H9 (cell line): ENCODE results near the gene TRPM3. TPM values are rescaled to one million over a fixed set of nuclear protein-coding genes. Genes with fewer than 3 reads are reported as not detected.
A peak's percentile ranks its signal among the peaks of the same experiment; 100 is the strongest.

Experiments used
- DNase-seq: peaks from one replicate; pipeline ENCODE4 v3.0.0-alpha.2; 2017
- H2AFZ ChIP-seq: one replicate; pipeline ENCODE4 v1.6.1; 2013; ENCODE audit warnings: mild to moderate bottlenecking, low read length, control low read depth, moderate library complexity
- H2AK5ac ChIP-seq: 2 replicates; pipeline ENCODE4 v1.6.1; 2013; ENCODE audit warnings: low read length, control low read depth, mixed read lengths; ENCODE audit not compliant: insufficient read length
- H2BK120ac ChIP-seq: one replicate; pipeline ENCODE4 v1.6.1; 2013; ENCODE audit warnings: low read depth, mild to moderate bottlenecking, low read length, control low read depth, inconsistent platforms; ENCODE audit not compliant: poor library complexity, severe bottlenecking
- H2BK12ac ChIP-seq: 2 replicates; pipeline ENCODE4 v1.6.1; 2013; ENCODE audit warnings: low read length, control low read depth, mixed read lengths, low read depth; ENCODE audit not compliant: insufficient read length
- H2BK15ac ChIP-seq: 2 replicates; pipeline ENCODE4 v1.6.1; 2013; ENCODE audit warnings: low read depth, low read length, control low read depth
- H2BK20ac ChIP-seq: one replicate; pipeline ENCODE4 v1.6.1; 2013; ENCODE audit warnings: low read depth, mild to moderate bottlenecking, low read length, control low read depth, inconsistent platforms; ENCODE audit not compliant: poor library complexity, severe bottlenecking
- H2BK5ac ChIP-seq: 2 replicates; pipeline ENCODE4 v1.6.1; 2013; ENCODE audit warnings: low read length, control low read depth, mixed read lengths; ENCODE audit not compliant: insufficient read length
- H3K14ac ChIP-seq: 2 replicates; pipeline ENCODE4 v1.6.1; 2013; ENCODE audit warnings: low read length, control low read depth; ENCODE audit not compliant: insufficient read depth
- H3K18ac ChIP-seq: 2 replicates; pipeline ENCODE4 v1.6.1; 2013; ENCODE audit warnings: low read depth, mild to moderate bottlenecking, mixed read lengths, low read length, control low read depth; ENCODE audit not compliant: insufficient read length
- H3K23ac ChIP-seq: 2 replicates; pipeline ENCODE4 v1.6.1; 2013; ENCODE audit warnings: low read length, control low read depth, mixed read lengths, low read depth; ENCODE audit not compliant: insufficient read length
- H3K23me2 ChIP-seq: 2 replicates; pipeline ENCODE4 v1.6.1; 2013; ENCODE audit warnings: low read depth, mild to moderate bottlenecking, mixed read lengths, low read length, control low read depth; ENCODE audit not compliant: insufficient read length, poor library complexity, severe bottlenecking
- H3K27ac ChIP-seq: 2 replicates; pipeline ENCODE4 v1.5.1; 2013; ENCODE audit warnings: low read length, control low read depth, mixed read lengths, low read depth; ENCODE audit not compliant: insufficient read length
- H3K27me3 ChIP-seq: 2 replicates; pipeline ENCODE4 v1.6.1; 2013; ENCODE audit warnings: low read length, control low read depth, inconsistent platforms; ENCODE audit not compliant: insufficient read depth
- H3K4ac ChIP-seq: 2 replicates; pipeline ENCODE4 v1.6.1; 2013; ENCODE audit warnings: low read depth, mild to moderate bottlenecking, control low read depth, inconsistent platforms, low read length, moderate library complexity
- H3K4me1 ChIP-seq: 2 replicates; pipeline ENCODE4 v1.6.1; 2013; ENCODE audit warnings: low read length, control low read depth, inconsistent platforms; ENCODE audit not compliant: insufficient read depth
- H3K4me2 ChIP-seq: 2 replicates; pipeline ENCODE4 v1.6.1; 2013; ENCODE audit warnings: low read length, control low read depth, mixed read lengths; ENCODE audit not compliant: insufficient read length, insufficient read depth
- H3K56ac ChIP-seq: 2 replicates; pipeline ENCODE4 v1.6.1; 2013; ENCODE audit warnings: low read depth, mild to moderate bottlenecking, mixed read lengths, low read length, control low read depth; ENCODE audit not compliant: insufficient read length
- H3K79me1 ChIP-seq: 2 replicates; pipeline ENCODE4 v1.6.1; 2013; ENCODE audit warnings: low read depth, mild to moderate bottlenecking, moderate library complexity, low read length, control low read depth, inconsistent platforms; ENCODE audit not compliant: insufficient read depth, poor library complexity, severe bottlenecking
- H3K79me2 ChIP-seq: 2 replicates; pipeline ENCODE4 v1.6.1; 2013; ENCODE audit warnings: low read length, control low read depth, inconsistent platforms; ENCODE audit not compliant: insufficient read depth
- H3K9ac ChIP-seq: 2 replicates; pipeline ENCODE4 v1.6.1; 2013; ENCODE audit warnings: low read length, control low read depth, mixed read lengths; ENCODE audit not compliant: insufficient read length; ENCODE audit errors: extremely low read depth
- H3K9me3 ChIP-seq: one replicate; pipeline ENCODE4 v1.6.1; 2013; ENCODE audit warnings: low read depth, low read length, inconsistent platforms; ENCODE audit not compliant: control insufficient read depth
- H3T11ph ChIP-seq: one replicate; pipeline ENCODE4 v1.6.1; 2013; ENCODE audit warnings: mild to moderate bottlenecking, low read length, control low read depth, inconsistent platforms
- H4K20me1 ChIP-seq: one replicate; pipeline ENCODE4 v1.6.1; 2013; ENCODE audit not compliant: control insufficient read depth, insufficient read length, insufficient read depth
- H4K5ac ChIP-seq: 2 replicates; pipeline ENCODE4 v1.6.1; 2013; ENCODE audit warnings: low read depth, mild to moderate bottlenecking, mixed read lengths, low read length, control low read depth; ENCODE audit not compliant: insufficient read length
- H4K8ac ChIP-seq: replicated peaks from 2 replicates; pipeline ENCODE4 v1.6.1; 2013; ENCODE audit warnings: low read length, control low read depth, mixed read lengths, low read depth; ENCODE audit not compliant: insufficient read length
- H4K91ac ChIP-seq: 2 replicates; pipeline ENCODE4 v1.6.1; 2013; ENCODE audit warnings: low read depth, mild to moderate bottlenecking, moderate library complexity, mixed read lengths, low read length, control low read depth; ENCODE audit not compliant: insufficient read length
- H3K27ac Mint-ChIP-seq, 3 experiments: 2 replicates in 2 of 3; 3 replicates in 1 of 3; pipeline ENCODE4 v1.8.0; 2020 to 2021; ENCODE audit warnings: mixed read lengths in 3 of 3, mild to moderate bottlenecking in 1 of 3, moderate library complexity in 1 of 3
- H3K27me3 Mint-ChIP-seq: 2 replicates; pipeline ENCODE4 v1.8.0; 2021; ENCODE audit warnings: low read depth, mild to moderate bottlenecking, moderate library complexity, mixed read lengths
- H3K36me3 Mint-ChIP-seq, 3 experiments: 2 replicates in 2 of 3; 3 replicates in 1 of 3; pipeline ENCODE4 v1.8.0; 2020 to 2021; ENCODE audit warnings: low read depth in 3 of 3, mixed read lengths in 3 of 3; ENCODE audit not compliant: insufficient read depth in 1 of 3
- H3K4me1 Mint-ChIP-seq, 2 experiments: 2 replicates each; pipeline ENCODE4 v1.8.0; 2020; ENCODE audit warnings: mixed read lengths in 2 of 2
- H3K4me3 Mint-ChIP-seq, 2 experiments: 2 replicates in 1 of 2; 3 replicates in 1 of 2; pipeline ENCODE4 v1.8.0; 2020 to 2021; ENCODE audit warnings: mild to moderate bottlenecking in 2 of 2, mixed read lengths in 2 of 2, moderate library complexity in 1 of 2
- H3K9me3 Mint-ChIP-seq, 2 experiments: 2 replicates in 1 of 2; 3 replicates in 1 of 2; pipeline ENCODE4 v1.8.0; 2020; ENCODE audit warnings: mild to moderate bottlenecking in 2 of 2, mixed read lengths in 2 of 2, moderate library complexity in 1 of 2
- WGBS: extraction: QIAGEN DNeasy Blood & Tissue Kit; methylation state at CpG from one replicate; pipeline ENCODE4 v1.1.7; 2013; ENCODE audit warnings: missing lambda C conversion rate, low lambda C conversion rate, mixed read lengths; ENCODE audit not compliant: insufficient read length; ENCODE audit errors: extremely low coverage; 5-methylcytosine and 5-hydroxymethylcytosine counted together
- total RNA-seq: library from RNA; stranded (reverse); gene quantifications from 2 replicates; pipeline ENCODE4 v1.2.1, GENCODE V29; 2021
- TF ChIP-seq, protein P1 (sequence below): fragments of 200-600 bp; sonication (generic); conservative IDR thresholded peaks from 3 replicates; pipeline ENCODE4 v1.8.0; 2021; ENCODE audit warnings: antibody characterized with exemption, mild to moderate bottlenecking

Gene TRPM3
- total RNA-seq, 1 experiment from 2014 or later, result 10.3 TPM

DNA sequence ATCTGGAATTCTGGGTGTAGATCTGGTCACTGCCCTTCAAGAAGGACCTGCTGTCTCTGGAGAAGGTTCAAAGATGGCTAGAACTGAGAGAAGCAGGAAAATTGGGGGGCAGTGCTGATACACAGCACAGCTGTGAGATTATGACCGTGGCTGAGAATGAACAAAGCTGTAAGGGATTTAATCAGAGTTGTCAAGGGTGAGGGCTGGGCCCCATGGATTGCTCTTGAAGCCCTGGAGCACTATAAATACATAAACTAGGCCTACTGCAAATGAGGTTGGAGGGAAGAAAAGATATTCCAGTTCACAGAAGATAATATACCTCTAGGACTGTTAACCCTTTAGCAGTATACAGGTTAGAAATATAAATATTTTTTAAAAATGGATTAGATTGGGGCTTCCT lies 620.6 kb downstream of the TRPM3 start:
- H4K20me1 ChIP-seq, result no peaks in the 10 kb centered on the region
- Mint-ChIP-seq H3K9me3 (no peaks in the 10 kb centered on the region), H3K4me3 (no peak overlapping the region), H3K36me3 (no peaks in the 10 kb centered on the region), H3K4me1 (peaks cover 4 to 6% of the 10 kb centered on the region in 2 experiments; a peak in 3 of 4 replicates), H3K27me3 (no peaks in the 10 kb centered on the region), H3K27ac (0 out of 7 replicates have a peak overlapping the region, but pooled peaks of 1 of the 3 experiments have one; percentile 19)
- no peak overlapping the region for H3K14ac ChIP-seq
- H3K4ac ChIP-seq, result no peak overlapping the region
- no peak overlapping the region for H3K9ac ChIP-seq
- H2AFZ ChIP-seq, result no peak overlapping the region
- no CpG with 5 or more reads among the region's 1 CpG for WGBS
- H3T11ph ChIP-seq, result no peak overlapping the region
- no peak overlapping the region for H2AK5ac ChIP-seq
- no peak overlapping the region for H3K23ac ChIP-seq
- H3K56ac ChIP-seq, result no peak overlapping the region
- H3K27ac ChIP-seq, result no peak overlapping the region
- H3K4me2 ChIP-seq, result no peak overlapping the region
- no peak overlapping the region for H3K18ac ChIP-seq
- H2BK15ac ChIP-seq, result no peak overlapping the region
- H3K79me2 ChIP-seq, result no peaks in the 10 kb centered on the region
- TF ChIP-seq, protein P1, sequence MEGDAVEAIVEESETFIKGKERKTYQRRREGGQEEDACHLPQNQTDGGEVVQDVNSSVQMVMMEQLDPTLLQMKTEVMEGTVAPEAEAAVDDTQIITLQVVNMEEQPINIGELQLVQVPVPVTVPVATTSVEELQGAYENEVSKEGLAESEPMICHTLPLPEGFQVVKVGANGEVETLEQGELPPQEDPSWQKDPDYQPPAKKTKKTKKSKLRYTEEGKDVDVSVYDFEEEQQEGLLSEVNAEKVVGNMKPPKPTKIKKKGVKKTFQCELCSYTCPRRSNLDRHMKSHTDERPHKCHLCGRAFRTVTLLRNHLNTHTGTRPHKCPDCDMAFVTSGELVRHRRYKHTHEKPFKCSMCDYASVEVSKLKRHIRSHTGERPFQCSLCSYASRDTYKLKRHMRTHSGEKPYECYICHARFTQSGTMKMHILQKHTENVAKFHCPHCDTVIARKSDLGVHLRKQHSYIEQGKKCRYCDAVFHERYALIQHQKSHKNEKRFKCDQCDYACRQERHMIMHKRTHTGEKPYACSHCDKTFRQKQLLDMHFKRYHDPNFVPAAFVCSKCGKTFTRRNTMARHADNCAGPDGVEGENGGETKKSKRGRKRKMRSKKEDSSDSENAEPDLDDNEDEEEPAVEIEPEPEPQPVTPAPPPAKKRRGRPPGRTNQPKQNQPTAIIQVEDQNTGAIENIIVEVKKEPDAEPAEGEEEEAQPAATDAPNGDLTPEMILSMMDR, result no peak
- no peaks in the 10 kb centered on the region for H3K27me3 ChIP-seq
- no peak overlapping the region for H2BK5ac ChIP-seq
- no peak overlapping the region for H4K91ac ChIP-seq
- no peak overlapping the region for H2BK12ac ChIP-seq
- H3K79me1 ChIP-seq, result no peaks in the 10 kb centered on the region
- no peak overlapping the region for H4K8ac ChIP-seq
- no peaks in the 10 kb centered on the region for H3K23me2 ChIP-seq
- H2BK20ac ChIP-seq, result no peak overlapping the region
- H4K5ac ChIP-seq, result no peak overlapping the region
- H3K4me1 ChIP-seq, result no peaks in the 10 kb centered on the region; the same call in 1 of the 2 replicates
- no peak for DNase-seq
- no peaks in the 10 kb centered on the region for H3K9me3 ChIP-seq
- no peak overlapping the region for H2BK120ac ChIP-seq
